NOMO-1 treated with dmso at 0.1 percent for 144 hours (cell line): Measurements from ENCODE around the gene CR1.
A peak's percentile ranks its signal among the peaks of the same experiment; 100 is the strongest.
"Not testable (repeated sequence)": the region's sequence is repeated elsewhere in the genome, so short reads cannot be mapped to it uniquely, and the experiment has no call there.

Experiments
- DNase-seq: peaks from one replicate; lab custom pipeline; 2025; ENCODE audit not compliant: unreplicated experiment; lab: John Stamatoyannopoulos, UW

Gene CR1

DNA sequence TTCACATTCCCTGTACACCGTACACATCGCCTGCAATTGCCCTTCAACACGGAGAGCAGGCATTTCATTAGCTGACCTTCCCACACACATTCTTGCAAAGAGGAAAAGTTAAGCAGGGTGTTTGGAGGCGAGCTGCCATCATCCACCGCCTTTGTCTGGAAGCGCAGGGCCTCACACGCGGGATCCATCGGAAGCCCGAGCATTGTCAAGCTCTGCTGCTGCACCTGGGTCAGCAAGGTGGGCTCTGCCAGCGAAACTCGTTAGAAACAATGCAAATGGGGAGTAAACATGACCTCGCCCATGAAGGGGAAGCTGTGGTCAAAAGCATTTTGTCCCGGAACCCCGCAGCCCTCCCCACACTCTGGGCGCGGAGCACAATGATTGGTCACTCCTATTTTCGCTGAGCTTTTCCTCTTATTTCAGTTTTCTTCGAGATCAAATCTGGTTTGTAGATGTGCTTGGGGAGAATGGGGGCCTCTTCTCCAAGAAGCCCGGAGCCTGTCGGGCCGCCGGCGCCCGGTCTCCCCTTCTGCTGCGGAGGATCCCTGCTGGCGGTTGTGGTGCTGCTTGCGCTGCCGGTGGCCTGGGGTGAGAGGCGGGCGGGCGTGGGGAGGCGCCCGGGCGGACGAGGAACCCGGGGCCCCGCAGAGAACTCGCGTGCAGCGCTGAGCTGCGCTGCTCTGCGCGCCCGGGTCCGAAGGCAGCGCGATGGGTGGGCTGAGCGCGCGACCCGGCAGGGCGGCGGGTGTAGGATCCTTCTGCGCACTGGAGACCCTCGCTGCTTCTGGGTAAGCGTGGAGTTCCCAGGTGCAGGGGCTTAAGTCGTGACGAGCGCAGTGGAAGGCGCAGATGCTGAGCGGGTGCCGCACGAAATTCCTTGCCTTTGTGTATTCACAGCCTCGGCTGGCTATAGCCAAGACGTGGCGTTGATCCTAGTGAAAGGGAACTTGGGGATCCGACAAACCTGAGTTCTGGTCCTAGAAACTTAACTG, at the start of gene CR1:
TSS of gene CR1 (plus strand) at position 357 of the 992 bp plus-strand sequence. CDS start at position 468, 111 bp downstream.
- DNase-seq = peak; percentile 68

DNA sequence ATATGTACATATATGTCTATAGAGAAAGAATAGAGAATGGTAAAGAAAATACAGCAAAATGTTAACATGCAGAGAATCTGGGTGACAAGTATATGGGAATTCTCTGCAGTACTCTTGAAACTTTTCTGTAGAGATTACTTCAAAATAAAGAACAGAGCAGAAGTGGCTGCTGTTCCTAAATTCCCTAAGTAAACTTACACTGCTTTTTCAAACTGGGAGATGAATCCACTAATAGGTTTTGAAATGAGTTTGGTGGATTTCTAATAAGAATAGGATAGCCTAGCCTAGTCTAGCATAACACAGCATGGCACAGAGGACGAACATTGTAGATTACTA, 42.3 kb upstream of the CR1 start:
- DNase-seq = no peak

DNA sequence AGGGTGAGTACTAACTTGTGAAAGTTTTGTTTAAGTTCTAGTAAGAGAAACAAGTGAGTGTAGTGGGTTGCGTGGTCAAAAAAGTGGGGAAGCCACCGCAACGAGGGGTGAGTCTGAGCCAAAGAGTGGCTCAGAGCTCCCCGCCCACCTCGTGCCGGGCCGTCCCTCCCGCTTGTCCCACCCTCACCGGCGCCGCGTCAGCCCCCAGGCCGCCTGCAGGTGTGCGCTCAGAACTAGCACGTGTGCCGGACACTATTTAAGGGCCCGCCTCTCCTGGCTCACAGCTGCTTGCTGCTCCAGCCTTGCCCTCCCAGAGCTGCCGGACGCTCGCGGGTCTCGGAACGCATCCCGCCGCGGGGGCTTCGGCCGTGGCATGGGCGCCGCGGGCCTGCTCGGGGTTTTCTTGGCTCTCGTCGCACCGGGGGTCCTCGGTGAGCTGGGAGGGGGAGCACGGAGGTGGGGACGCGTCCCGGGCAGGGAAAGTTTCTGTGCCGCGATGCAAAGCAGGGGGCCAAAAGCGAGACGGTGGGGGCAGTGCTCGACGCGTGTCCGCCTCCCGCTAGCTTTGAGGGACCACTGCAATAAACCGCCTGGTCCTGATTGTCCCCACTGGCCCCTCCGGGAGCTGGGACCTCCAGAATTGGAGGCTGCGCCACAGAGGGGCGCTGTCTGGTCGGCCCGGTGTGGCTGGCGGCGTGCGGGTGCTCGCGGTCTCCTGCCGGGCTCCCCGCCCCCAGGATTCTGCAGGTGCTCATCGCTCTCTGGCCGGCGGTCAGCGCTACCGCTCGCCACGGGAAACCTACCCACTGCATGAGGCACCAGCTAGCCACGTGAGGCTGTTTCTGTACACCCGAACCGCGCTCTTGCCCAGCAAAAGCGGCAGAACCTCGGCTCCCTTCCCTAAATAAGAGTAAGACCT, 41.7 kb upstream of the CR1 start, which contains the start of gene CR2:
TSS of gene CR2 (plus strand) at position 283 of the 919 bp plus-strand sequence. CDS start at position 374, 91 bp downstream.
- DNase-seq = no peak

DNA sequence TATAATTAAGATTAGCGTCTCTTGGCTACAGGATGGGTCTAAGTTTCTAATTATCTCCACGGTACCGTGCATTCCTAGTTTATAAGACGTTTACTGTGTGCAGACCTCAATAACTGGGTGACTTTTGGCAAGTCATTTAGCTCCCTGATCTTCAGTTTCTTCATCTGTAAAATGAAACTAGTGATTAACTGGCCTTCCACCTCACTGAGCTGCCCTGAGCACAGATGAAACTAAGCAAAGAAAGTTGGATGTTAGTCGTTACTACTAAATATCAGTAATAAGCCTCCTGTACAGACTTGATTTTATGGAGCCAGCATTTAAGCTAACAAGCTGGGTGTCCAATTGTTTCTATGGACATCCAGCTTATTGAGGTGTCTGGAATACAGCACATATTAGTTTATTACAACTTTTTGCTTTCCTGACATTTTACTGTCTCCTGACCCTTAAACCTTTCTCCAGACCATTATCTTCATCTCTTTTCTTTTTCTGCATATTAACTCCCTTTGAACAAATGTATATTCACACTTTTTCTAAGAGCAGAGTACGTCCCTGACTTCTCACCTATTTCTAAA, 40.7 kb upstream of the CR1 start:
- no peak for DNase-seq

DNA sequence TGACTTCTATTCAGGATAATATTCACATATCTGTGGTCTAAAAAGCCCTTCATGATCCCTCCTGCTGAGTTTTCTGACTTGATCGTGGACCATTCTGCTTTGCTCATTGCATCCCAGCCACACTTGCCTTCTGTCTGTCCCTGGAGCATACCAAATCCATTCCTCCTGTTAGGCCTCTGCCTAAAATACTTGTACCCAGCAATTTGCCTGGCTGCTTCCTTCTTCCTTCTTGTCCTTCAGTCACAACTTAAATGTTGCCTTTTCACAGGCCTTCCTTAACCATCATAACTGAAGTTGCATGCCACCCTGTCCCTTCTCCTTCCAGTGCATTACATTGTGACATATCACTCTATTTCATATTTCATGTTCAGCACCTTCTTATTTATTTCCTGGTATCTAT, 37.5 kb upstream of the CR1 start:
- DNase-seq = no peak

DNA sequence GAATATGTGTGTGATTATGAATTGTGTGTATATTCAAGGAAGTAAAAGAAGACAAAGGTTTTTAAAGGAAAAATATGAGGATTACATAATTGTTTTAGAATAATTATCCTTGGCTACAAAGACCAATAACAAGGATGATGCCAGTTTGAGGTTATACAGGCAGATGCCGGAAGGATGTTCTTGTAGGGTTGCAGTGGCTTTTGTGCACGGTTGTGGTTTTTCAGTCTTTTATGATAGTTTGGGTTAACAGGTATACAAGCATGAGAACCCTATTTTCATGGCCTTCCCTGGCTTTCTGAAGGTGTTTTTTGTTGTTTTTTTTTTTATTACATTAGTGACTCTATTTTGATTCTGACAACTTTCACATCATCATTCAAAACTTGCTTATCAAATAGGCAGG, 36.9 kb upstream of the CR1 start:
- no peak for DNase-seq

DNA sequence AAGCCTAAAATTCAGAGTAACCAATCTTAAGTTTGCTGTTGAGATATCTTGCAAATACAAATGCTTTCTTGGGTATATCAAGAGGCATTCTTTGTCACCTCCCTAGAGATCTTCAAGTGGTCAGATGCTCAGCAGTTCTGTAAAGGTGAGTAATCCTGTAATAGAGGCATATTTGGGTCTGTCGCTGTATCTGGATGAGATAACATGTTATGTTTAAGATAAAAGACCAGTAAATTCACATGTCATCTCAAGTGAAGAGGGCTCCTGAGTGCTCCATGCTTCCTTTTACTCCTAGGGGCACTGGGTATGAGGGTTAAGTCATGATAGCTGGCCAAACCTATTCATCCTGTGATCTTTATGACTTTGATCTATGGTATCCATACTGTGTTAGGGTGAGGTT, 34.3 kb upstream of the CR1 start:
- no peak for DNase-seq

DNA sequence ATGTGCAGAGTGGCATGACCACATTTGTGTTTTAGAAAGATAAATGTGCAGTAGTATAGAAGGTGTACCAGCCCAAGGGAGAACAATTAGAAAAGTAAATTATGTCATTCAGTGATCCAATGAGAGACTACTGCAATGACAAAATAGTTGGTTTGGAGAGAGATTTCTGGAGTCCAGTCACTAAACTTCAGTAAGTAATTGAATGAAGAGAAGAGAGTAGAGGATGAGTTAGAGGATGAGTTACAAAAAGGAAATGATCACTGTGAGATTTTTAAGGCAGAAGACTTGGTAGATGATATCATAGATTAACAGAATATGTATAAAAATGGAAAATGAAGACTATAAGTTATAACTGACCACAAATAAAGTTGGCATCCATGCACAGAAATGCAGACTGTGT, 33.4 kb upstream of the CR1 start:
- no peak for DNase-seq

DNA sequence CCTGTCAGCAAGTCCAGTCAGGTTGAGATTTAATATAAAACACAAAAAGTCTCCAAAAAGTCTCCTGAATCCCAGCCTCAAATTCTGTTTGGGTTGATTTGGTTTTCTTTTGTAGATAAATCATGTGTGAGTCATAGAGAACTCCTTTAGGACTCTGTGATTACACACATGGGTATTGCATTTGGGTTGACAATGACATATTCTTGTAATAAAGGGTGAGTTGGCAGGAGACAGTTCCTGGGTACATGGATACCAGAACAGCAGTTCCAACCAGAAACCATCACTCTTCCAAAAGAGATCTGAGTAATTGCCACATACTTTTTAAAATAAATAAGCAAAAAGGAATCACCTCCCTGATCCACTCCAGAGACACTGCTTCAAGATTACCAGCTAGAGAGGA, 32.9 kb upstream of the CR1 start:
- no peak for DNase-seq

DNA sequence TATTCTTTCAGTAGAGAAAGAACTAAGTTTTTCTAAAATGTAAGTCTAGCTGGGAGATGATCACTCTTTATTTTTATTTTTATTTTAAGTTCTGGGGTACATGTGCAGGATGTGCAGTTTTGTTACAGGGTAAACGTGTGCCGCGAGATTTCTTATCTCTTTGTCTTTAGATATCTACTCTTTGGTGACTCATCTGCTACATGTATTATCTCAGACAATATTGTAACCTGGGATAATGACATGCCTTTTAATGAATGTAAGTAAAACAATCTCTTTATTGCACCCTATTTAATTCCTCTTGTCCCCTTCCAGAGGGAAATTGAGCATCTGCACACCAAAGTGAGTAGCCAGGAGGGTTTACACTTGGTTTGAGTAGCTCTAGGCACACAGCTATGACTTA, 32.4 kb upstream of the CR1 start:
- no peak for DNase-seq

DNA sequence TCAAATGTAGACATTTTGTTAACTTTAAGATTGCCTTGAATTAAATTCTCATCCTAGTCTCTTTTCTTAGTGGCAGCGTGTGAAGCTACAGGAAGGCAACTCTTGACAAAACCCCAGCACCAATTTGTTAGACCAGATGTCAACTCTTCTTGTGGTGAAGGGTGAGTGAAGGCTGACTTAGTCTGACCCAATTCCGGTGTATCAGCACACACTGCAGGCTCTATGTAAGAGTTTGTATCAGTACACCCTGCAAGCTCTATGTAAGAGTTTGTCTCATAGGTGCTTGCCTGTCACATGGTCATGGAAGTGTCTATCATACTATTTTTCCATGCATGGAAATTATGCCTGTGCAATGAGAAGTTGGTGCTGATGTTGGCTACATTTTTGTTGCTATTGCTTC, 25.0 kb upstream of the CR1 start:
- DNase-seq = no peak

DNA sequence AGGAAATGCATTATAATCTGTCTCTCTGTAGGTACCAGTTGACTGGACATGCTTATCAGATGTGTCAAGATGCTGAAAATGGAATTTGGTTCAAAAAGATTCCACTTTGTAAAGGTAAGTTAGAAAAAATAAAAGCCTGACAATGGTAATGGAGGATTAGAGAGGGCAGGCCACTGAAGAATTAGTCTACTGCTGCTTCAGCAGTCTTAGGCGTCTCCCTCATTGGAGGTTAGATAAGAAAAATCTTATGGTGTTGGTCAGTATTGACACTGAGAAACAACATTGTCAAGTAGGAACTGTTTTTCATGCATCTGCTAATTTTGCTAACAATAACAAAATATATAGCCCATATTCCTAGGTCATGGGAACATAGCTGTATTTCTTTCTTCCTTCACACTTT, 21.7 kb upstream of the CR1 start:
- DNase-seq = no peak

DNA sequence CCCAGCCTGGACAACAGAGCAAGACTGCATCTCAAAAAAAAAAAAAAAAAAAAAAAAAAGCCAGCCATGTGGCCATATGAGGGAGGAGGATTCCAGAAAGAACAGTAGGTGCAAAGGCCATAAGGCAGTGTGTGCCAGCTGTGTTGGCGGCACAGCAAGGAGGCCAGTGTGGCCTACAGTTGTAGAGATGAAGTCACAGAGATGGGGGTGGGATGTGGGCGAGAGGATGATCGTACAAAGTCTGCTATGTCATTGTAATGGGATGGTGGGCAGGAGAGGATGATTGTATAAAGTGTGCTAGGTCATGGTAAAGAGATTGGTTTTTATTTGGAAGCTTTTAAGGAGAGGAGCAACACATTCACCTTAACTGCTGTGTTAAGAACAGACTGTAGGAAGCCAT, 9.8 kb upstream of the CR1 start:
- DNase-seq = no peak

DNA sequence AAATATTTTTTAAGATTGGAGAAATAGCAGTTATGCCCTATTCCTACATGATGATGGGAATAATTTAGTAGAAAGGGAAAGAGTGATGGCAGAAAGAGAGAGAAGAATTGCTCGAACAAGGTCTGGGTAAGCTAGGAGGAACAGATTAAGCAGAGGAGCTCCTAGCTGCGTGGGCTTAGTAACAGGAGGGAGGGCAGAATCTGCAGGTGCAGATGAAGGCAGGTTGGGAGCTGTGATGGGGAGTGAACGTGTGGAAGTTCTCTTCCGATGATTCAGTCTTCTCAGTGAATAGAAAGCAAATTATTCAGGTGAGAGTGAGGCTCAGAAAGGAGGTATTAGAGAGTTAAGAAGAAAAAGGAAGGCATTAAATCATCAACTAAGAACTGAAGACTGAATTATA, 8.3 kb upstream of the CR1 start:
- no peak for DNase-seq

DNA sequence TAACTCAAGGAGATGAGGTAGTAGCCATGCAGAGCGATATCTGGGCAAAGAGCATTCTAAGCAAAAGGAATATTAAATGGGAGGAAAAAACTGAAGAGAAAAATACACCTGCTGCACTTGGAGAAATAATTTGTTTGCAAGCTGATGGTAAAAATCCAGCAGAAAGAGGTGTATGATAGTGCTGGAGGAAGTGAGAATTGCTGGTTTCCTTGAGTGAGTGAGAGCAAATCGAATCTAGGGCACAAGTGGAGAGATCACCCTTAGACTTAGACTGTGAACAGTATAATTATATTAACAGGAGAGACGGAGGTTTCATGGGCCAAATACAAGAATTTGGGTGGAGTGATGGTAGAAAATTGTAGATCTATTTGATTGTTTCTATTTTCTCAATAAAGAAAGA, 2.7 kb upstream of the CR1 start:
- no peak for DNase-seq

DNA sequence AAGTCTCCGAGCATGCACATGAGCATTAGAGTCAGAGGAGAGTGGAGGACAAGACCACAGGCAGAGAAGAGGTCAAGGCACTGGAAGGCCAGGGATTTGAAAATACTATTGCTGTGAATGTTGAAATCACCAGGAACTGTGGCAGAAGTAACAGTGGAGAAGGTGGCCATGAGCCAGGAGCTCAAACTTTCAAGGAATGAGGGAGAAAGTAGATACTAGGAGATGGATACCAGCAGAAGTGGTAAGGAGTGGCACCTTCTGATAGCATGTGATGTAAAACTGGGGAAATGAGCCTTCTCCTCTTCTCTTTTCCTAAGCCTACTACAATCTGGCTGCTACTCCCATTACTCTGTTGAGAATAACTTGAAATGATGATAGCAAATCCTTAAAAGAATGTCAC, 1.8 kb upstream of the CR1 start:
- DNase-seq = no peak

DNA sequence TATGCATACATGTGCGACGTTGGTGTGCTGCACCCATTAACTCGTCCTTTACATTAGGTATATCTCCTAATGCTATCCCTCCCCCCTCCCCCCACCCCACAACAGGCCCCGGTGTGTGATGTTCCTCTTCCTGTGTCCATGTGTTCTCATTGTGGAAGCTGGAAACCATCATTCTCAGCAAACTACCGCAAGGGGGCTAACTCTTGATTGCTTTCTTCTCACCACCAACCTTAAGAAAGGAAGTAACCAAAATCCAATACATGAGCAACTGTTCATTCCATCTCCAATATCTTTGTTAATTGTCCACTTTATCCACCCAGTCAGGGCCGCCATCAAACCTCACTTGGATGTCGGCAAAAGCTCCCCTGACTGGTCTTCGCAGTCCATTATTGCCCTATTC, 676 bp upstream of the CR1 start:
- DNase-seq = not testable (repeated sequence)

DNA sequence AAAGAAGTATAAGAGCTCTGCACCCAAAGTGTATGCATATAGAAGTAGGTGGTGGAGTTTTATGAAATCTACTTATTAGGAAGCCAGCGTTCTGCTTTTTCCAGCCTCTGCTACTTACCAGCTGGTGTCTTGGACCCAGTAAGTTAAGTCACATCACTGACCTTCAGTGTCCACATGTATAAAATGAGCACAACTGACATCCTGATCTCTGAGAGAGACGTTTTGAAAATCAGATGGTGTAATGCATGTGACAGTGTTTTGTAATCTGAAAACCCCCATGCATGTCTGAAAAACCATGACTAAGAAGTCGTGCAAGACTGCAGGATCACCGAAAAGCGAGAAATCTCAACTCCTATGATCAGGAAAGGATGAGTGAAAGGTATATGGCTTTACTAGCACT, 2.0 kb downstream of the CR1 start:
- DNase-seq = no peak

DNA sequence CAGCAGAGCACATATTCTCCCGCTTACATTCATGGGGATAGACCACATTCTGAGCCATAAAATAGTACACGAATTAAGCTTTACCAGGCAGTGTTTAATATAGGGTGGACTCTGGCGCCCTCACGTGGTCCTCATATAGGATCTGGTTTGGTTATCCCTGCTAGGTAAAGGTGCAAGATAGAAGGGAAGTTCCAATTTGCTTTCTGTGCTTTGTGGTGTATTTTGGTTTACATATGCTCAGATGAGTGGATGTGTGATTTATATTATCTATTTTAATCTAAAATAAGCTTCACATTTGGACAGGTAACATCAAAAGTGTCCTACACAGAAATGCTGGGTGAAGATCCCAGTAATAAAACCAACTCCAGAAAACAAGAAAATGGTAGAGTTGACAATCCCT, 3.6 kb downstream of the CR1 start:
- peak; percentile 38 for DNase-seq

DNA sequence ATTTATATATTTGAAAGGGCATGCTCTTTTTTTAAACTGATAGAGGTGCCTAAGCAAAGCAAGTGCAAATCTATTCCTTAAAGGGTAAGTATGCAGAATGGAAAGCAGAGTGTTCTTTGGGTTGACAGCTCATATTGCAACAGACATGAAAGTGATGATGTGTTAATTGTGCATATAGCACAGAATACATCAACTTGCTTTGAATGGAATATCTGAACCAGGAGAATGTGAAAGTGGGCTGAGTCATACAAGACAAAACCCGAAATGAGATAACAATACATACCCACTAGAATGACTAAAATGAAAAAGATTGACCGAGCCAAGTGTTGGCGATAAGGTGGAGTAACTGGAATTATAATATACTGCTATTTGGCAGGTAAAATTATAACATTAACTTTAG, 4.3 kb downstream of the CR1 start:
- DNase-seq = no peak

DNA sequence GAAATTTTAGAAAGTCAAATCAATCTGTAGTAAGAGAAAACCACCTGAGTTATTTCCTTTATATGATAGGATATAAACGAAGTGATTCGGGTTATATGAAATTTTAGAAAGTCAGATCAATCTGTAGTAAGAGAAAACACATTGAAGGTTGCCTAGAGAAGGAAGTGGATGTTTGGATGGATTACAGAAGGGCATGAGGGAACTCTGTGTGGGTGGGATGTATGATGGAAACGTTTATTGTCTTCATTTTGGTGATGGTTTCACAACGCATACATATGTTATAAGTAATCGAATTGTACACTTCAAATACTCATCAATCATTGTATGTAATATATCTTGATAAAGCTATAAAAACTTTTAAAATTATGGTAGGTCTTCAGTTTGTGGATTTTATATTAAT, 5.1 kb downstream of the CR1 start:
- no peak for DNase-seq

DNA sequence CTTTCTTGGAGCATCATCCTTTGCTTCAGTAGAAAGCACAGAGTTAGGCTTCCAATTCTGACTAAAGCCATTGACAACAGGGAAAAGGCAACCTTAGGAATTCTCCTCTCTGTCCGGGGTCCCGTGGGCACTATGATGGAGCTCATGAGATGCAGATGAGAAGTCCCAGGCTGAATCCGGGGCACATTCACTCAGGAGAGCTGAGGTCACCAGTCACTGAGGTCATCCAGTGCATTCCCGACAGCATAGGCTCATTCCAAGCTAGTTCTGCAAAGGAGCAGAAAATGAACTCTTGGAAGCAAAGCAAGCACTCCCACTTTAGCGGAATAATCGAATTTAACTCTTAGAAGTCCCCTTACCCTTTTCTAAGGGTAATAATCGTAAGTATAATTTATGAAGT, 6.8 kb downstream of the CR1 start:
- no peak for DNase-seq
